BE2C (cell line): ENCODE results near the gene ARHGAP28.

Experiments used
- DNase-seq: peaks from one replicate; pipeline ENCODE4 v3.0.0-alpha.2; 2020
- H3K27me3 ChIP-seq: fragments of 250-450 bp; sonication (Bioruptor Pico); 2 replicates; pipeline ENCODE4 v1.5.1; 2020; ENCODE audit warnings: mild to moderate bottlenecking
- H3K36me3 ChIP-seq: fragments of 250-450 bp; sonication (Bioruptor Pico); 2 replicates; pipeline ENCODE4 v1.5.1; 2020; ENCODE audit warnings: mild to moderate bottlenecking
- H3K4me1 ChIP-seq: fragments of 250-450 bp; sonication (Bioruptor Pico); 2 replicates; pipeline ENCODE4 v1.5.1; 2020
- H3K4me3 ChIP-seq: 2 replicates; pipeline ENCODE4 v1.5.1; 2011; ENCODE audit warnings: low read depth, low read length
- H3K9me3 ChIP-seq: fragments of 250-450 bp; sonication (Bioruptor Pico); 2 replicates; pipeline ENCODE4 v1.5.1; 2020
- CTCF ChIP-seq: IDR thresholded peaks from 2 replicates; pipeline ENCODE4 v1.5.1; 2012; ENCODE audit warnings: mild to moderate bottlenecking, low read depth, low read length

Gene ARHGAP28

GRCh38 chr18:6781796-6782195 is 52.3 kb downstream of the ARHGAP28 start:
- peak; percentile 23 for DNase-seq
- Histone ChIP-seq H3K9me3 (no peaks in the 10 kb centered on the region), H3K4me1 (peaks cover 4% of the 10 kb centered on the region), H3K27me3 (no peaks in the 10 kb centered on the region), H3K4me3 (no peak overlapping the region), H3K36me3 (no peaks in the 10 kb centered on the region)
- no peak for TF ChIP-seq CTCF

- DNase-seq, result no peak
- Histone ChIP-seq H3K4me1 (peaks cover 4% of the 10 kb centered on the region), H3K27me3 (no peaks in the 10 kb centered on the region), H3K36me3 (no peaks in the 10 kb centered on the region), H3K4me3 (no peak overlapping the region), H3K9me3 (no peaks in the 10 kb centered on the region)
- TF ChIP-seq CTCF, result no peak
These were observed 53.3 kb downstream of the ARHGAP28 start for GRCh38 chr18:6782861-6783260.

GRCh38 chr18:6784046-6784445 is 54.5 kb downstream of the ARHGAP28 start:
- Histone ChIP-seq H3K9me3 (no peaks in the 10 kb centered on the region), H3K4me3 (no peak overlapping the region), H3K4me1 (peaks cover 4% of the 10 kb centered on the region), H3K36me3 (no peaks in the 10 kb centered on the region), H3K27me3 (no peaks in the 10 kb centered on the region)
- no peak for DNase-seq
- no peak for TF ChIP-seq CTCF

- DNase-seq, result no peak
- Histone ChIP-seq H3K4me3 (no peak overlapping the region), H3K27me3 (no peaks in the 10 kb centered on the region), H3K36me3 (no peaks in the 10 kb centered on the region), H3K9me3 (no peaks in the 10 kb centered on the region), H3K4me1 (peaks cover 4% of the 10 kb centered on the region)
- TF ChIP-seq CTCF, result no peak
These were observed 55.5 kb downstream of the ARHGAP28 start for GRCh38 chr18:6785001-6785400.

- peaks cover 4% of the 10 kb centered on the region for H3K4me1 ChIP-seq
- no peak for TF ChIP-seq CTCF
- no peak overlapping the region for H3K4me3 ChIP-seq
- no peaks in the 10 kb centered on the region for H3K27me3 ChIP-seq
- H3K36me3 ChIP-seq, result no peaks in the 10 kb centered on the region
- no peaks in the 10 kb centered on the region for H3K9me3 ChIP-seq
- no peak for DNase-seq
These were observed 55.9 kb downstream of the ARHGAP28 start for GRCh38 chr18:6785411-6785810.

- H3K9me3 ChIP-seq, result no peaks in the 10 kb centered on the region
- no peak for DNase-seq
- no peaks in the 10 kb centered on the region for H3K27me3 ChIP-seq
These were observed 62.9 kb downstream of the ARHGAP28 start for GRCh38 chr18:6792391-6792790.

More at GRCh38 chr18:6792391-6792790, 62.9 kb downstream of the ARHGAP28 start:
- H3K4me1 ChIP-seq, result no peaks in the 10 kb centered on the region
- no peaks in the 10 kb centered on the region for H3K36me3 ChIP-seq
- TF ChIP-seq CTCF, result no peak
- no peak overlapping the region for H3K4me3 ChIP-seq
